ENCODE results near the gene PEMT. TPM values are rescaled to one million over a fixed set of nuclear protein-coding genes. Genes with fewer than 3 reads are reported as not detected.
"Not testable (repeated sequence)": the region's sequence is repeated elsewhere in the genome, so short reads cannot be mapped to it uniquely, and the experiment has no call there.

PEMT gene
- total RNA-seq, 1 donor from 2014 or later, result 18.2 TPM

DNA sequence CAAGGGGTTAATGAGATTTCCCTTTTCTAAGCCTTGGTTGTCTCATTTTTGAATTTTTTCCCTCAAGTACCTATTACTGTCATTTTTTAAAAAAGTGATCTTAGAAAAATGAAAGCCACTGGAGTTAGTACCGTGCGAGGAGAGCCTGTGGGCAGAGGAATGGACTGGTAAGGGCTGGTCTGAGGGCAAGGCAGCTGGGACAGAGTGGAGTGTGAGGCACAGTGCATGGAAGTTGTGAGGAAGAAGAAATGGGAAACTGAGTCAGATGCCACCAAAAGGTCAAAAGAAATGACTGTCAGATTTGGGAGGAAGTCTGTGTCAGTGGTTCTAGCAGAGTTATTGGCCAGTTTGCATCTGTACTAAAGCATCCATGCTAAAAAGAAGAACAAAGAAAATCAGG, 103.5 kb downstream of the PEMT start:
- ATAC-seq, result no peak
- DNase-seq (ENCODE audit: missing footprints), result no peak
- intact Hi-C loops (cut with DNase I), result no loop called here

DNA sequence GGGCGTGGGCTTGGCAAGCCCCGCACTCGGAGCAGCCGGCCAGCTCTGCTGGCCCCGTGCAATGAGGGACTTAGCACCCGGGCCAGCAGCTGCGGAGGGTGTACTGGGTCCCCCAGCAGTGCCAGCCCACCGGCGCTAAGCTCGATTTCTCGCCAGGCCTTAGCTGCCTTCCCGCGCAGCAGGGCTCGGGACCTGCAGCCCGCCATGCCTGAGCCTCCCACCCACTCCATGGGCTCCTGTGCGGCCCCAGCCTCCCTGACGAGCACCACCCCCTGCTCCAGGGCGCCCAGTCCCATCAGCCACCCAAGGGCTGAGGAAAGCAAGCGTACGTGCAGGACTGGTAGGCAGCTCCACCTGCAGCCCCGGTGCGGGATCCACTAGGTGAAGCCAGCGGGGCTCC, 105.1 kb downstream of the PEMT start:
- intact Hi-C loops (cut with DNase I); ATAC-seq: not testable (repeated sequence)
- peak; percentile 17 for DNase-seq (ENCODE audit: missing footprints)

DNA sequence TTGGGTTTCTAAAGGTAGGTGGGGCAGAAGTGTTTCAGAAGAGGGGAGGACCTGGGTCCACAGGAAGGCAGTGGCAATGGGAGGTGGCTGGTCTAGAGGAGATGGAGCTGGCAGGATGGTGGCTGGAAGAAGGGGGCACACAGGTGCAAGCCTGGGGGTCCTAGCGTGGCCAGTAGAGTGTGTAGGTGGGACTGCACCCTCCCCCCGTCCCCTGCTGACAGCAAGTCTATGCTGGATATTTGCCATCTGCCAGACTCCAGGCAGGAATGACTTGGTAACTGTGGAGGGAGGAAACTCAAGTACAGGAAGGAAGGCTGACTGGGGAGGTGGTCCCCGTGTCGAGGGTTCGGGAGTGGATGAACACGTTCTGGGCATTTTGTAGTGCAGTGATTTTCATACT, 106.1 kb downstream of the PEMT start:
- intact Hi-C loops (cut with DNase I), result no loop called here
- DNase-seq (ENCODE audit: missing footprints) (peak; percentile 18), ATAC-seq (no peak)

DNA sequence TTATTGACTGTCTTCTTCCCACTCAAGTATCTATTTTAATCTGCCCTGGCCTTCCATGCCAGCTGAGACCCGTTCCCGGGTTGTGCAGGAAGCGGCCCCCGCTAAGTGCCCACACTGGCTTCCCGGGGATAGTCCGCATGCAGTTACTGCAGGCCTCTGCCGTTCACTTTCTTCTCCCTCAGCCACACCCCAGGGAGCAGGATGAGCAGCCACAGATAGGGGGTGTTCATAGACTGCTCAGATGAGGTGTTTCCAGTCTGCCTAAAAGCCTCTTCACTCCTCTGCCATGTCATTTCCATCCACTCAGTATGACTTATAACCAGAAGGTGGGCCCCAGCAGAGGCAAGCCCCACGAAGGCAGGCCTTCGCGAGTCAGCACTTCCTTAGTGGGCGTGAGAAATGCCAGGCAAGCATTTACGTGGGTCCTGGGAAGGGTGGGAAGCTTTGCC, 107.0 kb downstream of the PEMT start:
- intact Hi-C loops (cut with DNase I), result no loop called here
- ATAC-seq (peak; percentile 35), DNase-seq (ENCODE audit: missing footprints) (peak; percentile 15)

DNA sequence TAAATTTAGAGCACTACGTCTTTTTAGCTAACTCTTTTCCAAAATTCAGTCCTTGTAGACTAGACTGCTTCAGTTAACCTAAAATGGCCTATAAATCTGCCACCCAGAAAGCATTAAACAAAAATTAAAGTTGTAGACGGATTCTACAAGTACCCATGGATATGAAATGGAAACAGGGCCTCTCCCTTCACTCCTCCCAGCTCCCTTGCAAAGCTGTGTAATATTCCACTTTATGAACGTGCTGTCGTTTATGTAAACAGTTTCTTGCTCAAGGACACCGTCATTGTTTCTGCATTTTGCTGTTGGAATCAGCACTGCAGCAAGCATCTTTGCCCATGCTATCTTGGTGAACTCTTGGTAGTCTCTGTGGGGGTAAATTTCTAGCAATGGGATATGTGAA, 109.6 kb downstream of the PEMT start:
- ATAC-seq (no peak), DNase-seq (ENCODE audit: missing footprints) (no peak)
- intact Hi-C loops (cut with DNase I), result no loop called here

DNA sequence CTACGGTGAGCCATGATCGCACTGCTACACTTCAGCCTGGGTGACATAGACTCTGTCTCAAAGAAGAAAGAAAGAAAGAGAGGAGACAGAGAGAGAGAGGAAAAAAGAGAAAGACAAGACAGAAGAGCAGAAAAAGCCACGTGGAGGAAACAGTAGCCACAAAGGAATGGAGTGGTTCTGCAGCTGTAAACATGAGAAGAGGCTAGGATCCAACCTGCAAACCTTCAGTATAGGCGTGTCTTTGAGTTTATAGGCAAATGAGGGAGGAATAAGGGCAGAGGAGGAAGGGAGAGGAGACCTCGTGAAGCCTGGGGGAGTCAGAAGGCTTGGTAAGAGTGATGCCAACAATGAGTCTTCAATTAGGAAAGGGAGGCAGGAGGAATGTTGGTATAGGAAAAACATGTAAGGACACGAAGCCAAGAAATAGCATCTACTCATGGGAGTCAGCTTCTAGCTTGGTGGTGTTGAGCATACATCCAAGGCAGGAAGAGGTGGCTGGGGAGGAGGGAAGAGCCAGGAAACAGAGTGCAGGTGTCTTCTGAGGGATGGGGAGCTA, 110.8 kb downstream of the PEMT start:
- intact Hi-C loops (cut with DNase I), result no loop called here
- no peak for ATAC-seq
- no peak for DNase-seq (ENCODE audit: missing footprints)

DNA sequence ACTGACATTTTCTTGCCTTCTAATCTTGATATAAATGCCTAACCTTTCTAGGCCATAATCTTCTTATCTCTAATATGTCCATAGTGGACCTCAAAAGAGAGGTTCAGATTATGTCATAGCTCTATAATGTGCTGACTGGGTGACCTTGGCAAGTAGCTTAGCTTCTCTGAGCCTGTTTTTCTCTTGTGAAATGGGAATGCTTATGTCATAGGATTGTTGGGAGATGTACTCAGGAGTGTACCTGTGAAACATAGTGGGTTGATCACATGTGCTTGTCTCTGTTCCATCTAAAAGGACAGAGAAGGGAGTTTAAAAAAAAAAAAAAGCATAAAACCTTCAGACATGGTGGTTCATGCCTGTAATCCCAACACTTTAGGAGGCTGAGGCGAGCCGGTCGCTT, 112.3 kb downstream of the PEMT start:
- DNase-seq (ENCODE audit: missing footprints) (no peak), ATAC-seq (no peak)
- intact Hi-C loops (cut with DNase I), result loop anchor here (5.0 kb wide), 3 partner anchors 57 to 122 kb away; no protein-coding TSS in a partner anchor

DNA sequence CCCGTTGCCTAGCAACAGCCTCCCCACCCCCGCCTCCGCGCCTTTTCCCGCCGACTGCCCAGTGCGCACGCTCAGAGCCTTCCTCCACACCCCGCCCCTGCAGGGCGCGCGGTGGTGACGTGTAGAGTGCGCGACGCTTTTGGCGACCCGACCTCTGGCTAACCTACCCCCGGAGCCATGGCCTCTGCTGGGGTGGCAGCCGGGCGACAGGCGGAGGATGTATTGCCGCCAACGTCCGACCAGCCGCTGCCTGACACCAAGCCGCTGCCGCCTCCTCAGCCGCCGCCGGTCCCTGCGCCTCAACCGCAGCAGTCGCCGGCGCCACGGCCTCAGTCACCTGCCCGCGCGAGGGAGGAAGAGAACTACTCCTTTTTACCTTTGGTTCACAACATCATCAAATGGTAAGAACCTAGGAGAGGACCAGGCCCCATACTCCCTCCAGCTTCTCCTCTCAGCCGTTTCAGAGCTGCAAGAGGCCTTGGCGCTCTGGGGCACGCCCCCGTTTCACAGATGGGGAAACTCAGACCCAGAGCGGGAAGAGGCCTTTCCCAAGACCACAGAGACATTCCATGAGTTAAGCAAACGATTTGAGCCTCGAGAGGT, 114.5 kb downstream of the PEMT start, which contains the start of gene MED9:
TSS of gene MED9 (plus strand) at position 136 of the 603 bp plus-strand sequence. CDS start at position 178, 42 bp downstream.
- DNase-seq (ENCODE audit: missing footprints), result peak; percentile 97
- ATAC-seq, result peak; percentile 98
- intact Hi-C loops (cut with DNase I), result loop anchor here (2.0 to 5.0 kb wide), 4 partner anchors 16 to 120 kb away; no protein-coding TSS in a partner anchor

DNA sequence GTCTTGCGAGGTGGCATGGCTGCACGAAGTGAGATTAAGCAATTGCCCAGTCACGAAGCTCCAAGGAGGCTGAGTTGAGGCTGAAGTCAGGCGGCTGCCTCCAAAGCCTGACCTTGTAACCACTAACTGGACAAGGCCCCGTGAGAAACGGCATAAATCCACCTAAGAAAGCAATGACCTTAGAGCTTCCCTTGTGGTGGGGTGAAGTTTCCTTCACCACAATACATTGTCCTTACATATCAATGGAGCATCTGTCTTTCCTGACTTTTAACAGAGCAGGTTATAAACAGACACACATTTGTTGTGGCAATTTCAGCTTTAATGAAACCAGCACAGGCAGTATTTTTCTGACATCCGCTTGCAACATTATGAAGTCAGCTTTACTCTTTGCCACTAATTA, 117.2 kb downstream of the PEMT start:
- intact Hi-C loops (cut with DNase I), result no loop called here
- DNase-seq (ENCODE audit: missing footprints) (peak; percentile 7), ATAC-seq (no peak)

DNA sequence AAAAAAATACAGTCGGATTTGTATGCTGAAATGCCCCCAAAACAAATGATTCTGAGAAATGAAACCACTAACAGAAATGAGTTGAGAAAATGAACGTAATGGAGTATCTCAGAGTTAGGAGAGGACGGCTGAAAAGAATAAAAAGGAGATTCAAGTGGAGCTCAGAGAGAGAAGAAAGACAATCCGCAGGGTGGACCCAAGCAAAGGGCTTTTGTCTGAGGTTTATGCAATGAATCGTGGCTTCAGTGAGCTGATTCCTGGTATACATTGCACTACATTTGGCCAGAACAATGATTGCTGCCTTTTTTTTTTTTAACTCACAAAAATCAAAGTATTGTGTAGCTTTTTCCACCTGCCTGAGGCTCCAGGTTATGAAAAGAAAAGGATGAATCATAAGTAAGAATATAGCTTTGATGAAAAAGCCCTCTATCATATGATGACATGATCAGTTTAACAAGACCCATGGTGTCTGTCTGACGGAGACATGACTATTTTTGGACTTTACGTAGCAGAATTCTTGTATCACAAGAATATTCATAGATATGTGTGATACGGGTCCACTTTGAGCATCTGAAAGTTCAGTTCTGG, 119.1 kb downstream of the PEMT start:
- no peak for ATAC-seq
- intact Hi-C loops (cut with DNase I), result no loop called here

DNA sequence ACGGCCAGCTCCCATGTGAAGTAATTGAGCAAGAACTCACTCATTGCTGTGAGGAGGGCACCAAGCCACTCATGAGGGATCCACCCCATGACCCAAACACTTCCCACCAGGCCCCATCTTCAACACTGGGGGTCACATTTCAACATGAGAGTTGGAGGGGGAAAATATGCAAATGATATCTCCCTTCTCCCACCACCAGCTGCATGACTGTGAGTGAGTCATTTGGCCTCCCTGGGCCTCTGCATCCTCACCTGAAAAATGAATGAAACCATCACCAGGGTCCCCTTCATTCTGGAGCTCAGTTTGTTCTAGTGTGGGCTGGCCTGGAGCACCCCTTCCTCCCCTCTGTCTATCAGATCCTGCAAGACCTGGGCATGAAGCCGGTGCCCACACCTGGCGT, 121.5 kb downstream of the PEMT start:
- intact Hi-C loops (cut with DNase I), result no loop called here
- ATAC-seq (no peak), DNase-seq (ENCODE audit: missing footprints) (peak; percentile 14)

More for the DNA sequence above, 119.1 kb downstream of the PEMT start:
- no peak for DNase-seq (ENCODE audit: missing footprints)

DNA sequence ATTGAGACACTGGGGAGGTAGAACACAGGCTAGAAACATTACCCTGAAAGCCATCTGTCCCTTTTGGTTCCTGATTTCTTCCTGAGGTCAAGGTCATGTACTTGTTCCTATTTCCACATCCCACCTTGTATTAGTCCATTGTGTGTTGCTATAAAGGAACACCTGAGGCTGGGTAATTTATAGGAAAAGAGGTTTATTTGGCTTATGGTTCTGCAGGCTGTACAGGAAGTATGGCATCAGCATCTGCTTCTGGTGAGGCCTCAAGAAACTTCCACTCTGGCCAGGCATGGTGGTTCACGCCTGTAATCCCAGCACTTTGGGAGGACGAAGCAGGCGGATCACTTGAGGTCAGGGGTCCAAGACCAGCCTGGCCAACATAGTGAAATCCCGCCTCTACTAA, 122.2 kb downstream of the PEMT start:
- no peak for ATAC-seq
- intact Hi-C loops (cut with DNase I), result no loop called here

DNA sequence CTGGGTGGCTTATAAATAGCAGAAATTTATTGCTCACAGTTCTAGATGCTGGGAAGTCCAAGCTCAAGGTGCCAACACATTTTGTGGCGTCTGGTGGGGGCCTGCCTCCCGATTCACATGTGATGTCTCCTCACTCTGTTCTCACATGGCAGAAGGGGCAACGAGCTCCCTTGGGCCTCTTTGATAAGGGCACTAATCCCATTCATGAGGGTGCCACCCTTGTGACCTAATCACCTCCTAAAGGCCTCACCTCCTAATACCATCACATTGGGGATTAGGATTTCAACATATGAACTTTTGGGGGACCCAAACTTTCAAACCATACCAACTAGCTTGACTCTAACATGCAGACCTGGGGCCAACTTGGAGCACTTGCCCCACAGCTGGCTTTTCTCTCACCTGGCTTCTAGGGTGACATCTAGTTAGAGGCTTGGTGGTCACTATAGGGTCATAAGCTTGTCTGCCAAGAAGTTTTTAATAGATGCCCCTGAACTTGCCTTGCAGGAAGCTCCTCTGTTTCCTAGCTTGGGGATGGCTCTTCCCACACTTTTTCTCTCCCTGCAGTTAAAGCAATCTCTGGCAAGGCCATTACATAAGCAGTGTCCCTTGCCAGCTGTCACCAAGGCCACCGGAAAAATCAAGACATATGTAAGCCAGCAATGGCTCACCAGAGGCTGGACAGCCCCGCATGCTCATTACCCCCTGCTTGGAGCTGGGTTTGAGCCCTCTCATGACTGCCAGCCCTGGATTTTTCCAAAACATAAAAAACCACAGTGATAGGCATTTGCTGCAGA, 123.1 kb downstream of the PEMT start:
- intact Hi-C loops (cut with DNase I), result no loop called here
- DNase-seq (ENCODE audit: missing footprints), result peak; percentile 54
- ATAC-seq, result peak; percentile 67

More for the DNA sequence above, 122.2 kb downstream of the PEMT start:
- DNase-seq (ENCODE audit: missing footprints), result no peak

DNA sequence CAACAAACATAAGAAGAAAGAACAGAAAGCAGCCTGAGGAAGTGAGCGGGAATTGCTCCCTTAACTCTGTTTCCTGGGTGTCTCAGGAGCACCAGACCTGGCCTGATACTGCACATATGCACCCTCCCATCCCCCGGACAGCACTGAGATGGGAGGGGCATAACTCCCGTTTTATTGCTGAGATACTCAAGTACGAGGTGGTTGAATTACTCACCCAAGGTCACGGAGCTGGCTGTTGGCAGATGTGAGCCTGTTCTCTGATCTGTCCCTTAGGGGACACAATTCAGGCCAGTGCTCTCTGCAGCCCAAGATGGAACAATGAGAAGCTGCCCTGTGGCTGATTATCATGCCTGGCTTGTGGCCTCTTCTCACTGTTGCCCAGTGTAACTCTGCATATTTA, 123.8 kb downstream of the PEMT start:
- ATAC-seq (peak; percentile 37), DNase-seq (ENCODE audit: missing footprints) (no peak)
- intact Hi-C loops (cut with DNase I), result no loop called here

DNA sequence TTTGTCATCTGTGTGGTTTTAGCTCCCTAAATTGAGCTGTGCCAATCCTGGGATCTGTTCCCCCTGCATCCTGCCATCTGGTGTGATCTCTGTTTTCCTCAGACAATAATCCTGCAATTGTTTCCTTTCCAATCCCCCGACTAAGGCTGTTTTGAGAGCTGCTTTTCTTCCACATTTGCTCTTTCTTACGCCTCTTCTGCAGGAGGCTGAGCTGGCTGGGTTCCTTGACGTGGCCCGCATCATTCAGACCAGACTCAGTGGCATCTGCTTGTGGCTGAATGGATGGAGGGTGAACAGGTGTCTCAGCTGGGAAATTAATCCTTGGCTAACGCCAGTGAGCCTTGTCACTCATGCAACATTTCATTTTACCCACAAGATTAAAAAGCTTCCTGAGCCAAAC, 124.5 kb downstream of the PEMT start:
- ATAC-seq (no peak), DNase-seq (ENCODE audit: missing footprints) (no peak)
- intact Hi-C loops (cut with DNase I), result no loop called here

DNA sequence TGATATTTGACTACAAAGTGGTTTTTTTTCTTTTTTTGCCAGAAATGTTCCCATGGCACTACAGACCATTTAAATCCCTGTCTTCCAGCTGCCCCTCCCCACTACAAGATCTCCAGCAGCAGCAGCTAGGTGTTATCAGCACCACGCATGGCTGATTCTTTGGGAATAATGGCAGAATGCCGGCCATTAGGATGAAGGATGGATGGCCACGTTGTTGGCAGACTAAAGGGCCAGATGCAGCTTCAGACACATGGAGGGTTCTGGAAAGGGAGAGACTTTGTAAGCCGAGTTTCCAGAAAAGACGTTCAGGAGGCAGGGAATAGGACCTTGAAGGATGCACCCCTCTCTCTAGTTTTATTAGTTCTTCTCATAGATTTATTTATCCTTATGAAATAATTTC, 125.0 kb downstream of the PEMT start:
- ATAC-seq, result no peak
- DNase-seq (ENCODE audit: missing footprints), result no peak

DNA sequence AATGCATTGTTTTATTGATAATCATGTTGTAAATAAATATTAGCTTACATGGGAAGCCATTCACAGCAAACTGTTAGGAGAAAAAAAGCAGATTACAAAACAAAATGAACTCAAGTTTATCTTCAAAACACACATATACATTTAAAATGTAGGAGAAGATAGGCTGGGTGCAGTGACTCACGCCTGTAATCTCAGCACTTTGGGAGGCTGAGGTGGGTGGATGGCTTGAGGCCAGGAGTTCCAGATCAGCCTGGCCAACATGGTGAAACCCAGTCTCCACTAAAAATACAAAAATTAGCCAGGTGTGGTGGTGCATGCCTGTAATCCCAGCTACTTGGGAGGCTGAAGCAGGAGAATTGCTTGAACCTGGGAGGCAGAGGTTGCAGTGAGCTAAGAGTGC, 125.6 kb downstream of the PEMT start:
- intact Hi-C loops (cut with DNase I); ATAC-seq; DNase-seq (ENCODE audit: missing footprints): not testable (repeated sequence)

More for the DNA sequence above, 125.0 kb downstream of the PEMT start:
- intact Hi-C loops (cut with DNase I), result no loop called here

DNA sequence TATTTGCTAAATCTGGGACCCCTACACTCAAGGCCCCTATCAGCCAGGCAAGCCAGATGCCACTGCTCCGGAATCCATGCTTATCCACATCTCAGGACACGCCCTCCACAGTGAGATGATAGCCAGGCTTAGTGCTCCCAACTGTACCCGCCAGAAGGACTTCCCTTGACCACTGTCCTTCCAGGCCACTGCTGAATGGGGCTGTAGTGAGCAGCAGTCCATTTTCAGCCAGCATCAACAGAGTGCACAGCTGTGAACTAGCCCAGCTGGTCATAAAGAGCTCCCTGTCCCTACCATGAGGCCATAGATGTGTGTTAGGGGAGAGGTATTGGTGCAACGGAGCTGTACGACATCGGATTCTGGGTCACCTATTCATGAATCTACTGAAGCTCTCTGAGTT, 127.7 kb downstream of the PEMT start:
- intact Hi-C loops (cut with DNase I), result no loop called here

DNA sequence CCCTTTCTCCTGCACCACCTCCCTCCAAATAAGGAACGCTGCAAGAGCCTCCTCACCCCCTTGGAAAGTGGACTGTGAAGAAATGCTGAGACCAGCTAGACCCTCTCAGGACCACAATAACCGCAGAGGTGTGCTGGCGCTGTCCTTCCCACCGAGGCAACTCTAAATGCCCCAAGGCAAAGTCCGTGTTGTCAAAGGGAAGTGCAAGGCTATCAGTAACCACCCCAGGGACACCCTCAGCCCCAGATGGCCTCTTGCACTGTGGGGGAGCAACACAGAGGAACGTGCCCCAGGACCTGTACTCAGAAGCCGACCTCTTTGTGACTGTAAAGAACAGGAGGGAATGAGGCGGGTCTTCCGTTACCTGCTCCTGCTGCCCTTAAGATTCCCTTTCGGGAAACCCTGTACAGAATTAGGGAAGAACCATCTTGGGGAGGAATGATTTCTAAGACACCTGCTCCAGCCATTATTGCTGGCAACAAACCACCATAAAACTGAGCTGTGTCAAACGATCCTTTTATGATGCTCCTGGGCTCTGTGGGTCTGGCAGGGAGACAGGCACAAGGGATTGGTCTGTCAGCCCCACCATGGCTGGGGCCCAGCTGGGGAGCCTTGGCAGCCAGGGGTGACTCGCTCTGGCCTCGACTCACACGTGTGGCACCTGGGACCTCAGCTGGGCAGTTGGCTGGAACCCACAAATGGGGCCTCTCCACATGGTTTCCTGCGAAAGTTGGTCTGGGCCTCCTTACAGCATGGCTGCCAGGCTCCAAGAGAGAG, 129.3 kb downstream of the PEMT start:
- no peak for ATAC-seq
- intact Hi-C loops (cut with DNase I), result no loop called here
- DNase-seq (ENCODE audit: missing footprints), result no peak

More for the DNA sequence above, 127.7 kb downstream of the PEMT start:
- ATAC-seq (no peak), DNase-seq (ENCODE audit: missing footprints) (no peak)
